HG02763 (cell line): ENCODE results near the gene HDAC4.

ENCODE experiments used
- ATAC-seq: cut with Tn5 transposase; IDR thresholded peaks from one replicate; pipeline ENCODE4 v1.9.1; 2021; ENCODE audit warnings: mild to moderate bottlenecking, moderate library complexity; ENCODE audit not compliant: unreplicated experiment

The HDAC4 gene

GRCh38 chr2:239116456-239117246 is 284.2 kb downstream of the HDAC4 start:
- no peak for ATAC-seq

GRCh38 chr2:239115616-239116015 is 285.2 kb downstream of the HDAC4 start:
- no peak for ATAC-seq

GRCh38 chr2:239114616-239115265 is 286.1 kb downstream of the HDAC4 start:
- no peak for ATAC-seq

- no peak for ATAC-seq
Measured at GRCh38 chr2:239114119-239114581, 286.7 kb downstream of the HDAC4 start.

- ATAC-seq = no peak
Measured at GRCh38 chr2:239113615-239114014, 287.2 kb downstream of the HDAC4 start.

- no peak for ATAC-seq
Measured at GRCh38 chr2:239113171-239113570, 287.6 kb downstream of the HDAC4 start.

GRCh38 chr2:239112127-239112774 is 288.6 kb downstream of the HDAC4 start:
- no peak for ATAC-seq

- no peak for ATAC-seq
Measured at GRCh38 chr2:239111401-239112100, 289.3 kb downstream of the HDAC4 start.

GRCh38 chr2:239110595-239111048 is 290.2 kb downstream of the HDAC4 start:
- ATAC-seq = no peak

- no peak for ATAC-seq
Measured at GRCh38 chr2:239109928-239110545, 290.8 kb downstream of the HDAC4 start.

- ATAC-seq = no peak
Measured at GRCh38 chr2:239109041-239109927, 291.5 kb downstream of the HDAC4 start.

- ATAC-seq = no peak
Measured at GRCh38 chr2:239108459-239108858, 292.4 kb downstream of the HDAC4 start.

- no peak for ATAC-seq
Measured at GRCh38 chr2:239107936-239108335, 292.9 kb downstream of the HDAC4 start.

GRCh38 chr2:239106966-239107365 is 293.9 kb downstream of the HDAC4 start:
- ATAC-seq = no peak

- ATAC-seq = no peak
Measured at GRCh38 chr2:239106314-239106908, 294.4 kb downstream of the HDAC4 start.

GRCh38 chr2:239105234-239105633 is 295.6 kb downstream of the HDAC4 start:
- no peak for ATAC-seq

- ATAC-seq = no peak
Measured at GRCh38 chr2:239104800-239105199, 296.0 kb downstream of the HDAC4 start.

- ATAC-seq = no peak
Measured at GRCh38 chr2:239103125-239104098, 297.4 kb downstream of the HDAC4 start.
